Ecto neural progenitor cell (in vitro differentiated cells): ENCODE results near the gene PTH1R.

Source experiments
- DNase-seq: peaks from one replicate; pipeline ENCODE4 v3.0.0-alpha.2; 2018; ENCODE audit warnings: low spot score

PTH1R gene

GRCh38 chr3:46864061-46864881 is 13.2 kb upstream of the PTH1R start:
- no peak for DNase-seq

- no peak for DNase-seq
Measured at GRCh38 chr3:46865031-46865507, 12.5 kb upstream of the PTH1R start.

- DNase-seq, result no peak
Measured at GRCh38 chr3:46865546-46865945, 12.0 kb upstream of the PTH1R start.

- DNase-seq, result no peak
Measured at GRCh38 chr3:46866032-46866595, 11.4 kb upstream of the PTH1R start.

- peak; percentile 85 for DNase-seq
Measured at GRCh38 chr3:46866720-46867549, 10.6 kb upstream of the PTH1R start.

- no peak for DNase-seq
Measured at GRCh38 chr3:46867550-46867898, 10.0 kb upstream of the PTH1R start.

GRCh38 chr3:46868287-46868686 is 9.2 kb upstream of the PTH1R start:
- DNase-seq, result no peak

- DNase-seq, result no peak
Measured at GRCh38 chr3:46868948-46869347, 8.6 kb upstream of the PTH1R start.

GRCh38 chr3:46869440-46869839 is 8.1 kb upstream of the PTH1R start:
- DNase-seq, result no peak

- no peak for DNase-seq
Measured at GRCh38 chr3:46870651-46871050, 6.9 kb upstream of the PTH1R start.

GRCh38 chr3:46871222-46871621 is 6.3 kb upstream of the PTH1R start:
- DNase-seq, result no peak

GRCh38 chr3:46873521-46873920 is 4.0 kb upstream of the PTH1R start:
- no peak for DNase-seq

GRCh38 chr3:46874430-46874829 is 3.1 kb upstream of the PTH1R start:
- DNase-seq, result no peak

- DNase-seq, result no peak
Measured at GRCh38 chr3:46875560-46875959, 2.0 kb upstream of the PTH1R start.

- no peak for DNase-seq
Measured at GRCh38 chr3:46876313-46877300, 914 bp upstream of the PTH1R start.

GRCh38 chr3:46878781-46879436 is 1.4 kb downstream of the PTH1R start:
- peak; percentile 74 for DNase-seq

- peak; percentile 67 for DNase-seq
Measured at GRCh38 chr3:46880884-46881595, 3.5 kb downstream of the PTH1R start.

GRCh38 chr3:46881596-46882376 is 4.3 kb downstream of the PTH1R start:
- DNase-seq, result peak; percentile 63

- DNase-seq, result peak; percentile 73
Measured at GRCh38 chr3:46882377-46883053, 5.0 kb downstream of the PTH1R start.
